ENCODE data around the gene GMFB. TPM values are rescaled to one million over a fixed set of nuclear protein-coding genes. Genes with fewer than 3 reads are reported as not detected.

Gene GMFB
- total and polyA plus RNA-seq, 2 donors (not counting 3 experiments of a cell fraction or from before 2014, with no cell fraction given): 10.1 to 52.0 TPM

DNA sequence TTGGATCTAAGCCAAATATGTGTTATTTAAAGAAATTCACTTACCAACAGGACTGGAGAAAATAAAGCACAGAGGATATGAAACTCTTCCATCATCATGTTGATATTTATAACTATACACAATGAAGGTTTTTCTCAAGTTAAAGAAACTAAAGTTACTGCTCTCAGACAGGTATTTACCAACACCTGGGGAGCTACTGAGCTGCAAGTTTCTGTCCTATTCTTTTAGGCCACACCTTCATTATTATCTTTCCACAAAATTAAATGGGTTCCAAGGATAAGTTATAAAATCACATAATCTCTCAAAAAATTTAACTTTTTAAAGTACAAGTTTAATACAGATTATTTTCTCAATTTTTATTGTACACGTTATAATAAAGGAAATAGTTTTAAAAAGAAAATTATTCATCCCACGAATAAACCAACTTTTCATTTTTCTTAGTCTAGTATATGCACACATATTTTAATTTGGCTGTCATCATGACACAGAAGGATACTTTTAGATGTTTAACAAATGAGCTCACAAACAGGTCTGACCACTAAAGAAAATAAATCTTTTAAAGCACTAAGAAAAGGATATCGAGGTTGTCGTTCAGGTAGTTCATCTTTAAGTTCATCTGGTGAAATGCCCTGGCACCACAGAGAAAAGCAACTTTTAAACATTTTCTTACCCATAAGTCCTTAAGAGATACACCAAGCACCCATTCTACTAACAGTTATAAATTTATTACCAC, 7.8 kb downstream of the GMFB start:
- CTCF ChIA-PET: interaction anchor here (1.5 kb wide), 1 partner anchor 15 kb away, joined by 5 read pairs; no protein-coding TSS in a partner anchor
- FAIRE-seq: no peak
- intact Hi-C loops (cut with micrococcal nuclease): no loop called here

DNA sequence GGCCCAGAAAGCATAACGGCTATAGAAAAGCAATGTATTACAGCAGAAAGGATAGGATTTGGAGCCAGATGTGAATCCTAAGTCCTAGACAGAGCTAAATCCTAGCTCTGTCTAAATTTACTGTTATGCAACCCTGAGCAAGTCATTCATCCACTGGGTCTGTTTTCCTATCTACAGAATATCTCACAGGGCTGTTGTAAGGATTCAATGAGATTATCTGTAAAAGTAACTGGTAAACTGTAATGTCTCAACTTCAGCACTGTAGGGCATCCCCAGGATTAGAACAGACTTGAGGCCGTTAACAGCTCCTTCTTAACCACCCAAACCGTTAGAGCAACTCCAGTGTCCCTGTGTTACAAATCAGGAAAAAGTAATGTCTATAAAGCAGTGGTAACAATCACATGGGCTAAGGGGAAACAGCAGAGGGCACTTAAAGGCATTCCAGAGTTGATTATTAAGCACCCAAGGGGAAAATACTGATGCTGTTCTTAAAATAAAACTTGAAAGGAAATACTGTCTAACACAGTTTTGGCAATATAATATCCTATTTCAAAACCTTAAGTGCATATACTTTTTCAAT, 10.1 kb downstream of the GMFB start:
- Histone ChIP-seq H3K4me3 (replicated peaks in 1 of 3; ENCODE audit: insufficient read depth in 1 of 3, low read depth in 1 of 3, low read length in 3 of 3) (no peak overlapping the region), H3K9me3 (replicated peaks; ENCODE audit: control insufficient read depth, insufficient read depth, low read length) (no peaks in the 10 kb centered on the region), H3K27me3 (ENCODE audit: control insufficient read depth in 2 of 2, insufficient read depth in 2 of 2, low read length in 2 of 2) (no peaks in the 10 kb centered on the region), H3K79me2 (ENCODE audit: control insufficient read depth, insufficient read depth, low read length) (peaks cover 2% of the 10 kb centered on the region), H3K9ac (replicated peaks; ENCODE audit: extremely low read depth, insufficient read depth, low read length) (no peak overlapping the region), H3K36me3 (ENCODE audit: control insufficient read depth in 2 of 2, extremely low read depth in 1 of 2, insufficient read depth in 2 of 2, low read length in 2 of 2) (peaks cover 5 to 7% of the 10 kb centered on the region in 2 experiments), H2AFZ (ENCODE audit: low read depth, low read length) (no peak overlapping the region), H4K20me1 (replicated peaks; ENCODE audit: control insufficient read depth, extremely low read depth, insufficient read depth, low read length) (no peaks in the 10 kb centered on the region), H3K4me1 (ENCODE audit: control insufficient read depth, extremely low read depth, insufficient read depth, low read length) (no peaks in the 10 kb centered on the region), H3K27ac (ENCODE audit: insufficient read depth, low read depth, low read length) (no peak overlapping the region), H3K9me1 (replicated peaks; ENCODE audit: control insufficient read depth, extremely low read depth, insufficient read depth, low read length) (no peaks in the 10 kb centered on the region), H3K4me2 (ENCODE audit: insufficient read depth, low read length) (no peak overlapping the region)
- BruUV-seq (replicated peaks): no TSS peak
- intact Hi-C loops (cut with micrococcal nuclease): no loop called here
- no peak for TF ChIP-seq GATA2 (IDR thresholded peaks at IDR 0.05; ENCODE audit: insufficient read depth, insufficient read length, low read depth, low read length)
- TF ChIP-seq JUN (IDR thresholded peaks at IDR 0.05; ENCODE audit: borderline replicate concordance, insufficient read depth, insufficient read length, low read depth): no peak
- TF ChIP-seq MYC (IDR thresholded peaks at IDR 0.05; ENCODE audit: low read depth, low read length): no peak
- no peak for TF ChIP-seq FOS (IDR thresholded peaks at IDR 0.05; ENCODE audit: borderline replicate concordance, insufficient read depth, low read length)
- TF ChIP-seq, protein P1, sequence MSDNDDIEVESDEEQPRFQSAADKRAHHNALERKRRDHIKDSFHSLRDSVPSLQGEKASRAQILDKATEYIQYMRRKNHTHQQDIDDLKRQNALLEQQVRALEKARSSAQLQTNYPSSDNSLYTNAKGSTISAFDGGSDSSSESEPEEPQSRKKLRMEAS (IDR thresholded peaks at IDR 0.05; ENCODE audit: insufficient read depth, insufficient read length): no peak
- TF ChIP-seq, protein P2, sequence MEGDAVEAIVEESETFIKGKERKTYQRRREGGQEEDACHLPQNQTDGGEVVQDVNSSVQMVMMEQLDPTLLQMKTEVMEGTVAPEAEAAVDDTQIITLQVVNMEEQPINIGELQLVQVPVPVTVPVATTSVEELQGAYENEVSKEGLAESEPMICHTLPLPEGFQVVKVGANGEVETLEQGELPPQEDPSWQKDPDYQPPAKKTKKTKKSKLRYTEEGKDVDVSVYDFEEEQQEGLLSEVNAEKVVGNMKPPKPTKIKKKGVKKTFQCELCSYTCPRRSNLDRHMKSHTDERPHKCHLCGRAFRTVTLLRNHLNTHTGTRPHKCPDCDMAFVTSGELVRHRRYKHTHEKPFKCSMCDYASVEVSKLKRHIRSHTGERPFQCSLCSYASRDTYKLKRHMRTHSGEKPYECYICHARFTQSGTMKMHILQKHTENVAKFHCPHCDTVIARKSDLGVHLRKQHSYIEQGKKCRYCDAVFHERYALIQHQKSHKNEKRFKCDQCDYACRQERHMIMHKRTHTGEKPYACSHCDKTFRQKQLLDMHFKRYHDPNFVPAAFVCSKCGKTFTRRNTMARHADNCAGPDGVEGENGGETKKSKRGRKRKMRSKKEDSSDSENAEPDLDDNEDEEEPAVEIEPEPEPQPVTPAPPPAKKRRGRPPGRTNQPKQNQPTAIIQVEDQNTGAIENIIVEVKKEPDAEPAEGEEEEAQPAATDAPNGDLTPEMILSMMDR (IDR thresholded peaks at IDR 0.05; ENCODE audit: extremely low read depth in 1 of 2, insufficient read depth in 1 of 2, low read depth in 1 of 2, low read length in 2 of 2): no peak
- no peak for TF ChIP-seq EZH2 (IDR thresholded peaks at IDR 0.05; ENCODE audit: borderline replicate concordance, low read depth, low read length, severe bottlenecking)
- TF ChIP-seq POLR2A (IDR thresholded peaks at IDR 0.05; ENCODE audit: low read depth, low read length): no peak
- TF ChIP-seq POLR2AphosphoS5 (IDR thresholded peaks at IDR 0.05; ENCODE audit: insufficient read depth, low read depth, low read length): no peak
- dilution Hi-C loops (cut with MboI; ENCODE audit: extremely low pct_ligation_motif_present, low sequenced_read_pairs): no loop called here
- DNase-seq (ENCODE audit: low read depth, low spot score) (no peak), FAIRE-seq (no peak)
- ChIA-PET POLR2A (no interaction called here), CTCF (no interaction called here)

More for the DNA sequence above, 7.8 kb downstream of the GMFB start:
- Histone ChIP-seq H3K79me2 (ENCODE audit: control insufficient read depth, insufficient read depth, low read length) (peaks cover 17% of the 10 kb centered on the region), H3K4me2 (ENCODE audit: insufficient read depth, low read length) (no peak overlapping the region), H3K4me3 (replicated peaks in 1 of 3; ENCODE audit: insufficient read depth in 1 of 3, low read depth in 1 of 3, low read length in 3 of 3) (no peak overlapping the region), H3K27me3 (ENCODE audit: control insufficient read depth in 2 of 2, insufficient read depth in 2 of 2, low read length in 2 of 2) (no peaks in the 10 kb centered on the region), H2AFZ (ENCODE audit: low read depth, low read length) (no peak overlapping the region), H3K9ac (replicated peaks; ENCODE audit: extremely low read depth, insufficient read depth, low read length) (no peak overlapping the region), H3K27ac (ENCODE audit: insufficient read depth, low read depth, low read length) (no peak overlapping the region), H3K36me3 (ENCODE audit: control insufficient read depth in 2 of 2, extremely low read depth in 1 of 2, insufficient read depth in 2 of 2, low read length in 2 of 2) (peaks cover 5% of the 10 kb centered on the region in 2 experiments), H4K20me1 (replicated peaks; ENCODE audit: control insufficient read depth, extremely low read depth, insufficient read depth, low read length) (no peaks in the 10 kb centered on the region), H3K9me1 (replicated peaks; ENCODE audit: control insufficient read depth, extremely low read depth, insufficient read depth, low read length) (no peaks in the 10 kb centered on the region), H3K4me1 (ENCODE audit: control insufficient read depth, extremely low read depth, insufficient read depth, low read length) (no peaks in the 10 kb centered on the region), H3K9me3 (replicated peaks; ENCODE audit: control insufficient read depth, insufficient read depth, low read length) (no peaks in the 10 kb centered on the region)
- no TSS peak for BruUV-seq (replicated peaks)
- dilution Hi-C loops (cut with MboI; ENCODE audit: extremely low pct_ligation_motif_present, low sequenced_read_pairs): no loop called here
- POLR2A ChIA-PET: no interaction called here
- TF ChIP-seq JUN (IDR thresholded peaks at IDR 0.05; ENCODE audit: borderline replicate concordance, insufficient read depth, insufficient read length, low read depth) (no peak), EZH2 (IDR thresholded peaks at IDR 0.05; ENCODE audit: borderline replicate concordance, low read depth, low read length, severe bottlenecking) (no peak), POLR2AphosphoS5 (IDR thresholded peaks at IDR 0.05; ENCODE audit: insufficient read depth, low read depth, low read length) (no peak), FOS (IDR thresholded peaks at IDR 0.05; ENCODE audit: borderline replicate concordance, insufficient read depth, low read length) (no peak)
- TF ChIP-seq, protein P1 (IDR thresholded peaks at IDR 0.05; ENCODE audit: insufficient read depth, insufficient read length): no peak
- DNase-seq (ENCODE audit: low read depth, low spot score): no peak
